Subcutaneous adipose tissue (tissue), 4 donors: Measurements from ENCODE around the gene TTYH3. TPM values are rescaled to one million over a fixed set of nuclear protein-coding genes. Genes with fewer than 3 reads are reported as not detected.

Source experiments
- total RNA-seq, 4 donors: library from RNA; depleted of rRNA; stranded (reverse); fragments of >200 nt; gene quantifications; one replicate each; pipeline ENCODE4 v1.1.0, GENCODE V29; 2016
- TF ChIP-seq, protein P1 (sequence below): fragments of 450-650 bp; IDR thresholded peaks from one replicate; pipeline ENCODE4 v1.5.1; 2016; ENCODE audit warnings: low read depth, mild to moderate bottlenecking, control low read depth, antibody characterized with exemption, moderate library complexity

Gene TTYH3
- total RNA-seq, 4 donors from 2014 or later: 16.0 to 45.4 (median 21.5) TPM

DNA sequence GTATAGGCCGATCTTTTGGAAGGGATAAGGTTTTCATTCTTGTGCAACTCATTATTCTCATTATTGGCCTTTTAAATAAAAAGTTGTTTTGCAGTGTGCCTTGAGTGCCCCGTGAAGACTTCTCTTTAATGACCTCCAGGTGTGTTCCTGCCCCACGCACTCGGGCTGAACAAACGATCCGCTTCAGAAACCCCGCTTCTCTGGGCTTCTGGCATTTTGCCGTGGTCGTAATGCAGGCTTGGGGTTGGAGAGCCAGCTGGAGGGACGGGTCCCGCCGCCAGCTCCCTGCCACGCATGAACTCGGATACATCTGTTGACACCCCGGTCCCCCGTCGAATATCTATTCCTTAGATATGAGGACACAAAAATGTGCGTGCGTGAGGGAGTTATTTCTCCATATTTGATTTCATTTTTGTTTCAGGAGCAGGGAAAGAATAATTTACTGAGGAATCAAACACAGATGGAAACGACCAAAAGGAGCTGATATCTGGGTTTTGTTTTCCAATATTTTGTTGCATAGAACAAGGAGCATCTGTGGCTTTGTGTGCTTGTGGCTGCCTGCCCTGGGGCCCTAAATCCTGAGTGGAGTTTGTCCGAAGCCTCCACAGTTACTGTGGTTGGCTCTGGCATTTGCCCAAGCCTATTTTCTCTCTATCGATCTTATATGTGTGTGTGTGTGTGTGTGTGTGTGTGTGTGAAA, 17.0 kb upstream of the TTYH3 start:
- TF ChIP-seq, protein P1, sequence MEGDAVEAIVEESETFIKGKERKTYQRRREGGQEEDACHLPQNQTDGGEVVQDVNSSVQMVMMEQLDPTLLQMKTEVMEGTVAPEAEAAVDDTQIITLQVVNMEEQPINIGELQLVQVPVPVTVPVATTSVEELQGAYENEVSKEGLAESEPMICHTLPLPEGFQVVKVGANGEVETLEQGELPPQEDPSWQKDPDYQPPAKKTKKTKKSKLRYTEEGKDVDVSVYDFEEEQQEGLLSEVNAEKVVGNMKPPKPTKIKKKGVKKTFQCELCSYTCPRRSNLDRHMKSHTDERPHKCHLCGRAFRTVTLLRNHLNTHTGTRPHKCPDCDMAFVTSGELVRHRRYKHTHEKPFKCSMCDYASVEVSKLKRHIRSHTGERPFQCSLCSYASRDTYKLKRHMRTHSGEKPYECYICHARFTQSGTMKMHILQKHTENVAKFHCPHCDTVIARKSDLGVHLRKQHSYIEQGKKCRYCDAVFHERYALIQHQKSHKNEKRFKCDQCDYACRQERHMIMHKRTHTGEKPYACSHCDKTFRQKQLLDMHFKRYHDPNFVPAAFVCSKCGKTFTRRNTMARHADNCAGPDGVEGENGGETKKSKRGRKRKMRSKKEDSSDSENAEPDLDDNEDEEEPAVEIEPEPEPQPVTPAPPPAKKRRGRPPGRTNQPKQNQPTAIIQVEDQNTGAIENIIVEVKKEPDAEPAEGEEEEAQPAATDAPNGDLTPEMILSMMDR: no peak

DNA sequence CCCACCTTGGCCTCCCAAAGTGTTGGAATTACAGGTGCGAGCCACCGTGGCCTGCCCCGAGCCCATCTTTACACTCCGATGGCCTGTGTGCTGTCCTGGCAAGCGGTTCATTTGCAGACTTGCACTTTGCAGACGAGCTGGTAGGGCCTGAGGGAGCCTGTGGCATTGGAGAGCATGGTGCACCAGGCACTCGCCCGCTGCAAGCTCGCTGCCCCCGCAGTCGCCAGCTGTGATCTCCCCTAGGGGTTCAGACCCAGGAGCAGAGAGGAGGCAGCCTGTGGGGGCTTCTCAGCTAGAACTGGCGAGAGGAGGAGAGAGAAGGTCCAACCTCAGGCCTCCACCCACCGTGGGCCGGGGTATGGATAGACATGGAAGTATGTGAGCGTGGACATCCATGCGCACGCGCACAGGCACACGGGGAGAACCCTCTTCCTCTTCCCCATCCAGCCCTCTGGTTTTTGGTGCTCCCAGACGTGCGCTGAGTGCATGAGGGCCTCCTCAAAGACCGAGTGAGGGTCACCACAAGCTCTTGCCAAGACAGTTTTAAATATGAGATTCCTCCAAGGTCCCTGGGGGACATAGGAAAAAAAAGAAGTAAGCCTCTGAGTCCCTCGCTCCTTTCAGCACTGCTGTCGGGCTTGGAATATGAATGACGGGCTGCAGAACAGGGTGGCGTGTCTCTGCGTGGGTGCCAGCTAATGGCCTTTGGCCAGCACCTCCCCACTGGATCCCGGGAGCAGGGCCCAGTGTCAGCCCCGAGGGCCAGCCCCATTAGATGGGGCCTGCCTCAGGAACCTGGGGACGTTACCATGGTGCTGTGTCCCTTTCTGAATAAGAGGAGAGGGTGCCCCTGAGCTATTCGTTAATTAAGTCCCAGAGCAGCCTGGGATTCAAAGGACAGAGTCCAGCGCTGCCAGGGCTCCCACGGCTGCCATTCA, 15.1 kb upstream of the TTYH3 start:
- TF ChIP-seq, protein P1: no peak

DNA sequence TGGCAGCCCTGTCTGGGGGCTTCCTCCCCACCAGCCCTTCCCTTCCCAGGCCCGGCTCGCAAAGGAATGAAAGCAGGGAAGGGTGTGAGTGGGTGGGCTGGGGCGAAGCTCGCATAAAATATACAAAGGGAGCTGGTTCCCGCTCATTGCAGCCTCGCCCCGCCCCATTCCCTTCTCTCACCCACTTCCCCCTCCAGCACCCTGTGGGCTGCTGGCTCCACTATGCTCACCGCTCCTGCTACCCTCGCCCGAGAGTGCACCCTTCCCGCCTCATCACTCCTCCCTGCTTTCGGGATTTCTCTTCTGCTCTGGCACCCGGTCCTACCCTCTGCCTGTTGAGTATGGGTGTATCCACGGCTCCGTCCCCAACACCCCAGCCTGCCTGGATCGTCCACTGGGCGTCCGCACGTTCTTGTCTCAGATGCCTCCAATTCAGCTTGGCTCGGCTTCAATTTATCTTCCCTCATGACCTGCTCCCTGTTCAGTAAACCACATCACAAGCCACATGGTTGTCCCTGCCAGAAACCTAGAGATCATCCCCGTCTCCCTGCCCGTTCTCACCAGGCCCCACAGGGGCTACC, 14.4 kb upstream of the TTYH3 start:
- TF ChIP-seq, protein P1: no peak

DNA sequence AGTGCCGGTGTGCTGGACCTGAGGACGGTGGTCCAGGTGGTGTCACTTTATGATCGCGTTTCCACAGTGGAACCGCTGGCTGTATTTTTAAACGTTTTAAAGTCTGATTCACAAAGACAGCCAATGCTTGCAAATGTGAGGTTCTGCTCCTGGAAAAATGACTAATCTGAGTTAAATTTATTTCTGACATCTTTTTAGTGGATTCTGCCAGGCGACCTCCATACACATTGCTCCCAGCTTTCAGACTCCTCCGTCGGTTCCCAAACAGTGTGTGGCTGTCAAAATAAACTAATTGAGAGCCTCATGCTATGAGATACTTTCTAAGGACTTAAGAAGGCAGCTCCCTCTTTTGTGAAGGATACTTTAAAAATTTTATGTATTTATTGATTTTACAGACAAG, 12.7 kb upstream of the TTYH3 start:
- TF ChIP-seq, protein P1: no peak

DNA sequence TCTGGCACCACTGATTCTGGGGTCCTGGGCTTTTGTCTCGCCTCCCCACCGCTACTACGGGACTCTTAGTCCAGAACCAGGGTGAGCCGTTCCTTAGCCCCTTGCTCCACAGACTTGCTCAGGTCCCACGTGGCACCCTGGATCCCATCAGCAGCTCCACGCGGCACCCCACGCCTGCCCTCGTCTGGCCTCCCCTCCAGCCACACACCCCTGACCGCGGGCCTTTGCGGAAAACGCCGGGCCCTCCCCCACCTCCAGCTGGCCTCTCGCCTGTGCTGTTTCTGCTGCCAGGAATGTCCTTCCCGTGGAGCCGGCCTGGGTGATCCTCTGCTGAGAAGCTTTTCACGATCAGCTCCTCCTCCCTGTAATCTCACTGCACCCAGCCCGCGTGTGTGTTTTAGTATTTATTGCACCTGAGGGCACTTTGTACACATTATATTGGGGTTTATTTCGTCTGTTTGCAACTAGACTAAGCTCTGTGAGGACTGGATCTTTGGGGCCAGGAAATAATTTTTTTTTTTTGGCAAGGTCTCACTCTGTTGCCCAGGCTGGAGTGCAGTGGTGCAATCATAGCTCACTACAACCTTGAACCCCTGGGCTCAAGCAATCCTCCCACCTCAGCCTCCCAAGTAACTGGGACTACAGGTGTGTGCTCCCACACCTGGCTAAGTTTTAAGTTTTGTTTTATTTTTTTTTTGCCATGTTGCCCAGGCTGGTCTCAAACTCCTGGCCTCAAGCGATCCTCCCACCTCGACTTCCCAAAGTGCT, 10.5 kb upstream of the TTYH3 start:
- TF ChIP-seq, protein P1: no peak

DNA sequence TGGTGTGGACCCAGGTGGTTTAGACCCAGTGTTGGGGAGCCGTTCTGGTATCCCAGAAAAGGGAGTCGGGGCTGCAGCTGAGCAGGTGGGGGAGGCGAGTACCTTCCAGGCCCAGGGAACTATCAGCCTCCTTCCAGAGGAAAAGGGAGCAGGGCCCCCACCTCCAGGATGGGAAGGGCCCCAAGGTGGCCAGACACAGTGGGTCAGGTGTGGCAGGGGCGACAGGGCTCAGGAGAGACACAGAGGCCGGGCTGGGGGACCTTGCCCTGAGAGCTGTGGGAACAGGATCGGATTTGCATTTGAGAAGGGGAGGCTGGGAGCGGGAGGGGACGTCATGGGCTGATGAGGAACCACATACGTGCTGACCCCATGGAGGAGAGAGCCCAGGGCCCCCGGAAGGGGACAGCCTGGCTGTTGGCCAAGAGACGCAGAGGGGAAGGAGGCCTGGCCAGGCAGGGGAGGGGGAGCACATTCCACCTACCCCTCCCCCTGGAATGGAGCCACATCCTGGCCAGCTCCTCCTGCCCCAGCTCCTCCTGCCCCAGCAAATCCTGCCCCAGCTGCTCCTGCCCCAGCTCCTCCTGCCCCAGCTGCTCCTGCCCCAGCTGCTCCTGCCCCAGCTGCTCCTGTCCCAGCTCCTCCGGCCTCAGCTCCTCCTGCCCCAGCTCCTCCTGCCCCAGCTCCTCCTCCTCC, 9.7 kb upstream of the TTYH3 start:
- TF ChIP-seq, protein P1: no peak
